HG03060 (cell line): Measurements from ENCODE around the gene PSME4.
A peak's percentile ranks its signal among the peaks of the same experiment; 100 is the strongest.
"Not testable (repeated sequence)": the region's sequence is repeated elsewhere in the genome, so short reads cannot be mapped to it uniquely, and the experiment has no call there.

Experiments
- ATAC-seq: cut with Tn5 transposase; IDR thresholded peaks from one replicate; pipeline ENCODE4 v1.9.1; 2021; ENCODE audit warnings: low read depth, moderate number of reproducible peaks; ENCODE audit not compliant: unreplicated experiment

Gene PSME4

DNA sequence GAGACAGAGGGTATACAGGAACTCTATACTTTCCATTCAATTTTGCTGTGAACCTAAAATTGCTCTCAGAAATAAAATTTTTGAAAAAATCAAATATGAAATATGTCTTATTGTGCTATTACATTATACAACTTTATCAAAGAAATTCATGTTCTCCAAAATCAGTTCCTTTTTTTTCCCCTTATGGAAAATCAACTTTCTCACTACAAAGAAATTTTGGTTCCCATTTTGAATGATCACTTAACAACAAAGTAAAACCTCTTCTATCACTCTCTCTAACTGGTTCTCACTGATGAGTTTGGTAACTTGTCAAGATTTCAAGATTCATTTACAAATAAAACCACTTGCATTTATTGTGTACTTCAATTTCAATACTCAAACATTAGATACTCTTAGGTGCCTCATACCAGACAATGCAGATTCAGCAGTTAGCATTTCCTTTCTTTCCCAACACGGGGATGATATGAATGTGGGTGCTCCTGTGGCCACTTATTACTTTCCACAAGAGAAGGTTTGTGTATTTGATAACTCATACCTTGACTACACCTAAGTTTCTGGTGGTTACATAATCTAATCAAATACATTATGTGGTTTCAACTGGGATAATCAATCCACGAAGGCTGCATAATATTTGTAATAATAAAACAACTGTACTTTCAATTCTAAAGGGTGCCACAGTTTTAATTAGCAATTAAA lies 6.4 kb downstream of the PSME4 start:
- no peak for ATAC-seq

DNA sequence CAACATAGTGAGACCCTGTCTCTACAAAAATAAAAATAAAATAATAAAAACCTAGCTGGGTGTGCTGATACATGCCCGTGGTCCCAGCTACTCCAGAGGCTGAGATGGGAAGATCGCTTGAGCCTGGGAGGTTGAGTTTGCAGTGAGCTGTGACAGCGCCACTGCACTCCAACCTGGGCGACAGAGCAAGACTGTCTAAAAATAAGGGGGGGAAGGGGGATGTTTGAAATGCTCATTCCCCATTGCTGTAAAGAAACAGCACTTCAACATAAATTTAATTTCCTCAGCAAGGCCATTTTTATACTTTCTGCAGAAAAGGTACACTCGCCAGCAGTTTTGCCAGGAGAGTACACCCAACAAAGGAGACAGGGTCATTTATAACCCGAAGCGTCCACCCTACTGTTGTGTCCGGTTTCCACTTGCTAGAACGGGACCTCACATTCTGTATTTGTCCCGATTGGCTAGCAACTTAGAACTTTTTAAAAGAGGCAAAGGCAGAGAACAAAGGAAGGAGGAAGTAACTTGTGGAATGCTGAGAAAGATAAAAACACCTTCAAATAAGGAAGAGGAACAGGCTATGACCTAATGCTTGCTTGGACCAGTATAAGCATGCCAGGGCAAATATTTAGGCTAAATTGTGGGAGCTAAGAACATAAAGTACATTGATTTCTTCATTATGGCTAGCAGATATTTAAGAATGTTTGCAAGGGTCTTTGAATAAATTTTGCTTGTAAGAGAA lies 9.1 kb downstream of the PSME4 start:
- ATAC-seq, result not testable (repeated sequence)

DNA sequence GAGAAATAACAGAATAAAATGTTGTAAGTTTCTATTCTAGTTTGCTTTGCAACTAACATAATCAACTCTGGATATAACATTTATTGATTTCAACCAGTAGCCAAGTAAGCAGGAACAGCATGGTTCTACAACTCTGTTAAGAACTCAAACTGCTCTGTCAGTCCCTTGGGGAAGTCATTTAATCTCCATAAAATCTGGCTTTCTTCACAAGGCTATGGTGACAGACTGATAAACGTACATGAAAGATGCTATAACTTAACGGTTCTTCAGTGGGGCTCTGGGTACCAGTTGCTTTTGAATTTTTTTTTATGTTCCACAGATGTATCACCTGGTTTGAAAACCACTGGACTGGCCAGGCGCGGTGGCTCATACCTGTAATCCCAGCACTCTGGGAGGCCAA lies 10.3 kb downstream of the PSME4 start:
- no peak for ATAC-seq

DNA sequence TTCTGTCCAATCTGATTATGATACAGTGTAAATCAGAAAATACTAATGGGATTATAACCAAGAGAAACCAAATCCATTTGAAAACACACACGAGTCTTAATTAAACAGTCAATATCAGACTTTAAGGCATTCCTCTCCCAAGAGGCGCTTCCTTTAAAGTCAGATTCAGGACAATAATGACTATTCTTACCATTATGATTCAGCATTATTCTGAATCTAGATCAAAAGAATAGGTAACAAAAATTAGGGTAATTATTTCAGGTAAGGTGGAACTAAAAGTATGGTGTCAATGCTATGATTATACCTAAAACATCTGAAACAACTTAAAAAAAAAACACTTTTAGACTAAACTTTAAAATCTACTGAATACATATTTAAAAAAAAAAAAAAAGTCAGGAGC lies 12.3 kb downstream of the PSME4 start:
- ATAC-seq, result no peak

DNA sequence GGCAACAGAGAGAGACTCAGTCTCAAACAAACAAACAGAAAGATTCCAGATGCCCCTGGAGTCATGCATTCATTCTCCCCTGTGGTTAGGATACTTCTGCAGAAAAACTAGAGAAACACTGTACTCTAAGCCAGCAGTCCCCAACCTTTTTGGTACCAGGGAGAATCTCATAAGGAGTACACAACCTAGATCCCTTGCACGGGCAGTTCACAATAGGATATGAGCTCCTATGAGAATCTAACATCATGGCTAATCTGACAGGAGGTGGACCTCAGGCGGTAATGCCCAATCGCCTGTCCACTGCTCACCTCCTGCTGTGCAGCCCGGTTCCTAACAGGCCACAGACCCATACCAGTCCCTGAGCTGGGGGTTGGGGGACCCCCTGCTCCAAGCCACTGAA lies 18.3 kb downstream of the PSME4 start:
- no peak for ATAC-seq

DNA sequence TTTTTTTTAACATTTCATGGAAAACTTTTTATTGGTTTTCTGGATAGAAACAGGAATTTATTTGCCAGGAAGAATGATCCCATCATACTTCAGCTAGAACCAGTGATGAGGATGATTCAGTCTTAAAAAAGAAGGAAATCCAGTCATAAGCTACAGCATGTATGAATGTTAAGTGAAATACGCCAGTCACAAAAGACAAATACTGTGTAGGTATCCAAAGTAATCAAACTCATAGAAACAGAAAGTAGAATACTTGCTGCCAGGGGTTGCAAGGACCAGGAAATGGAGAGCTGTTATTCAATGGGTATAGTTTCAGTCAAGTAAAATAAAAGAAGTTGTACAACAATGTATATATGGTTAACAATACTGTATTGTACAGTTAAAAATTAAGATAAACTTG lies 21.3 kb downstream of the PSME4 start:
- no peak for ATAC-seq

DNA sequence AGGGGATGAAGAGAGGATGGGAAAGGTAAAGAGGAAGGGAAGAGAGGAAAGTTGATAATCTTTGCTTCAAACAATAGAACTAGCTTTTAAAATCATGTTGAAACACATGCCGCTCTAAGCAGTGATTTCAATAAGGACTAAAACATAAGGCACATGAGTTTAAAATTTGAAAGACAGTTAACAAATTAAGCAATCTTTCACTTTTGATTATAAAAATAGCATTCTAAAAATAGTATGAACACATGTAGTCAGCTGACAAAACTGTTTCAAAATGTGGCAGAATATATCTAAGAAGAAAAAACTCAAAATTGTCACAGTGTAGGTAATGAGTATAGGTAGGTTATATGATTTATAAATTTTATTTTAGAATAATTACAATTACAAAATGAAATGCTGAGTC lies 25.3 kb downstream of the PSME4 start:
- ATAC-seq, result no peak

DNA sequence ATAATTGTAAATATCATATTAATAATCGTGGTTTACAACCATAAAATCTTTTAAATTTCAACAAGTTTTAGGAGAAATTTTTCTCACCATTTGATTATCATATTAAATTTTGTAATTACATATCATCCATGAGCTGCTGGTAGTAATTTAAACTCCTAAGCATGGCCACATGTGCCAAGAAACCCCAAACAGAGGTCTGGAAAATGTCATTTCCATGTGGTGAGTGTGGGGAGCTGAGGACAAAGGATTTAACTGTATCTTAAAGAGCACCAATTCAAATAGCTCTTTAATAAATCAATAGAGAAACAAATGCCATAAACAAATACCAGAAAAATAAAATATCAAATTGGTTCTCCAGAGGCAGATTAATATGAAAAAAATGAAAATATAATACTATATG lies 26.3 kb downstream of the PSME4 start:
- no peak for ATAC-seq

DNA sequence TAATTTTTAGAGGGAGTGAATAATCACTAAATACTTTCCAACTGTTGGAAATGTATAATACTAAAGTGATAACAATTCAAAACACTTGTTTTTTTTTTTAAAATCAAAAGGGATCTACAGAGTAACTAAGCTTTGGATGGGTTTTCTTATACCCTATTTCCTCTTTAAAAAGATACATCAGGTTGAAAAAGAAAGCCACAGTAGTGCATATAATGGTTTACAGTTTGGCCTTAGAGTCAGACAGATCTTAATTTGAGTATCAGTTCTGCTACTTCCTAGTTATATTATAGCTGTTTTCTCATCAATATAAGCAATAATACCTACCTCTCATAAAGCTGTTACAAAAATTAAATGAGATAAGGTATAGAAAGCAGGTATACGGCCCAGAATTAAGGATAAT lies 28.5 kb downstream of the PSME4 start:
- no peak for ATAC-seq

DNA sequence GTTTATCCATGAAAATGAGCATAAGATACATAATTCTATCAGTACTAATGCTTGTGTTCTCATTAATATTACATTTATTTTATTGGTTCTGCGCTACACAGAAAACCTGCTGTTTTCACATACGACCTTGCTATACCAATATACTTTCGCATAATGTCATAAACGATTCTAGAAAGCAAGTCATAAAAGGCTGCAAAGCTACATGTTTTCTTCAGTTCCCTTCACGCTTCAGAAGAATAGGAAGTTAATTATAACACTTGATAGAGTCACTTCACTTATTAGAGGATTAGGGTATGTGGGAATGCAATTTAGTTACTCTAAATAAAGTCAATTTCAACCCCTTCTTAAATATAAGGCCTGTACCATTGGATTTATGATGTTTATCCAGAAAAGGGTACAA lies 29.0 kb downstream of the PSME4 start:
- no peak for ATAC-seq

DNA sequence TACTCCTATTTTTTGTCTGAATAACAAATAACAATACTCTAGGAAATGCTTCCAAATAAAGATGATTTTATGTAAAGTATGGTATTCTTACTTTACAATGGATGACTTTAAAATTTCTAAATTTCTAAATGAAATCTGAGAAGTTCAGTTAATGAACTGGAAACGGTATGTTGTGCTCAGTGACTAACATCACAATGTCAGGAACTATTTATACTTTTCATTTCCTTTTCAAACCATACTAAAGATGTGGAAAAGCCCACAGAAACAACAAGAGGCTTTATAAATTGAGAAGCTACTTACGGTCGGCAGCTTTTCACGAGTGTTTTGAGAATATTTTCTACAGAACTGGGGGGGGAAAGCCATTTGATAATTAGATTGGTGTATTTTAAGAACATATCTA lies 31.1 kb downstream of the PSME4 start:
- no peak for ATAC-seq

DNA sequence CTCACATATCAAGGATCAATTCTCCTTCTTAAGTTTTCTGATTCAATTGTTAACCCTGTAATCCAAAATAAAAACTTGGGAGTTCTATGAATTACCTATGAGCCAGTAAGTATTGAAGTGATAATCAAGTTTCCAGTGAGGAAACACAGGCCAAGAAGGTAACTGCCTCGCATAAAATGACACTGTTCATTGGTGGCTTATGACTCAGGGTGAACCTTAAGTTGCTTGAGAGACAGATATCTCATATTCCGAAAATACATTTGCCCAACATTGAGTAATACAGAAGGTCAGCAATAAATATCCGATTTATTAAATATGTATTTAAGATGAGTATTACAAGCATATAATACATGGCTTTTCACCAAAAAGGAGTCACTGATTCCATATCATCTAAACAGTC lies 31.9 kb downstream of the PSME4 start:
- no peak for ATAC-seq

DNA sequence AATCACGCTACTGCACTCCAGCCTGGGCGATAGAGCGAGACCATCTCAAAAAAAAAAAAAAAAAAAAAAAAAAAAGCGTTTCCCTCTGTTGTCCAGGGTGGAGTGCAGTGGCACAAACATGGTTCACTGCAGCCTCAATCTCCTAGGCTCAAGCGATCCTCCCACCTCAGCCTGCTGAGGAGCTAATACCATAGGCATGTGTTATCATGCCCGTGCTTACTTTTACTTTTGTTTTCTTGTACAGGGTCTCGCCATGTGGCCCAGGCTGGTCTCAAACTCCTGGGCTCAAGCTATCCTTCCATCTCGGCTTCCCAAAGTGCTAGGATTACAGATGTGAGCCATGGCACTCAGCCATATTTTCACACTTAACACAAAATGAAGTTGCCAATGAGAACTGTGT lies 37.5 kb downstream of the PSME4 start:
- no peak for ATAC-seq

DNA sequence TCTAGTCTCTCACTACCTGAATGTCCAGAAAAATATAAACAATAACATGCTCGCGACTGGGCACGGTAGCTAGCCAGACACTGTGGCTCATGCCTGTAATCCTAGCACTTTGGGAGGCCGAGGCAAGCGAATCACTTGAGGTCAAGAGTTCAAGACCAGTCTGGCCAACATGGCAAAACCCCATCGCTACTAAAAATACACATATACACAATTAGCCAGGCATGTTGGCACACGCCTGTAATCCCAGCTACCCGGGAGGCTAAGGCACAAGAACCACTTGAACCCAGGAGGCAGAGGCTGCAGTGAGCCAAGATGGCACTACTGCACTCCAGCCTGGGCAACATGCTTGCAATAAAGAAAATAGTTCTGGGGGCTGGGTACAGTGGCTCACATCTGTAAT lies 44.5 kb downstream of the PSME4 start:
- not testable (repeated sequence) for ATAC-seq

DNA sequence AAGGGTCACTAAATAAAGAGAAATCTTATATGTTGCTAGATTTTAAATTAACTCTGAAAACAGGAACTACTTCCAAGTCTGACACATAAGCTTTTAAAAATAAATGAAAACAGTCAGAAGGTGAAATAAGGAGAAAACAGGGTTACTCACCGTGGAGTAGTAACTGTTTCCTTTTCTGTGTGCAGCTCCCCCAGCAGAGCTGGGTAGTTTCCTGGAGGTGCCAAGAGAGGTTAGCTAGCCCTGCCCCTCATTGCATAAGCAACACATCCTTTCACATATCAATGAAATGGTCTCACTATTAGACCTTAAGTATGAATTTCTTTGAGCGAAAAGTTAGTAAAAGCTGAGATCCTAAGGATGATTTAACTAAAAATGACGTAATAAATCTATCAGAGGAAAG lies 57.1 kb downstream of the PSME4 start:
- ATAC-seq, result peak; percentile 83

DNA sequence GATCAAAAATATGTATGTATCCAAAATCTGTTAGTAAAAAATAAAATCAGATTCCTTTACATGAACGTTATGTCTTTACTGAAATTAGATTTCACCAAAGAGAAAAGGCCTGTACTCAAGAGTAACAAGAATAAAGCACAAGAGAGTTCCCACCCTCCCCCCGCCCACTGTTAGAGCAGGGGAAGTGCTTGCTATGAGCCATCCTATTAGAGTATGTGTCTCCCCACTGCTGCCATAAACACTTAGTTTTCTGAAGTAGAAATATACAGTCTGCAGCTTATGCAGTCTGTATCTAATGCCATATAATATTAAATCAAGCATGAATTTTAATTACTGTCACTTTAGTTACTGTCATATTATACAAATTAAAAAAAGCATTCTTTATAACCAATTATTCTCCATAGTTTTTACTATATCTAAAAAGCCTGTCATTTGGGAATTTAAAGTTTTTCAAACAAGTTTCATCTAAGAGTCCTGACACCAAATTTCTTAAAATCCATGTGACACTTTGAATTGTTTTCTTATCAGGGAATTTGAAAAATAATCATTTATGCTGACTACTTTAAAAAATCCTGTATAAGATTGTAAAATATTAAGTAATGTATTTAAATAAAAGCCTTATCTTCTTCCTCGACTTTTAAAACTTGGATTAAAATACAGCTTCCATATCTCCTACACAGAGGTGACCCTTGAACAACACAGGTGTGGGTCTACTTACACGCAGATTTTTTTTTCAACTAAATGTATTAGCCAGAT lies 59.2 kb downstream of the PSME4 start:
- no peak for ATAC-seq

DNA sequence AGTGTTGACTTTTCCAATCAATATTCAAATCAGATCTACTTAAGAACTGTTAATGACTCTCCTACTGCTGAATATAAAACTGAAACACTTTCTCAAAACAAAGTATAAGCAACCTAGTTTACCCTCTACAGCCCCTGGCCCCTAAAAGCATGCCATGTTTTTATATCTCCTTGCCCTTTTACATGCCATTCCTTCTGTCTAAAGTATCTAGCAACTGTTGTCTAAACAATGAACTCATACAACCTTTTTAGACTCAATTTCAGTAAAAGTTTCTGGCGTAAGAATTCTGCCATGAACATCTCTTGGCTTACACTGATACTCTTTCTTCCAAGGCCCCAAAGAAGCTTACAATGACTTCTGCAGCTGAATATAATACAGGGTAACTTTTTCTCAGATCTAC lies 63.2 kb downstream of the PSME4 start:
- no peak for ATAC-seq

DNA sequence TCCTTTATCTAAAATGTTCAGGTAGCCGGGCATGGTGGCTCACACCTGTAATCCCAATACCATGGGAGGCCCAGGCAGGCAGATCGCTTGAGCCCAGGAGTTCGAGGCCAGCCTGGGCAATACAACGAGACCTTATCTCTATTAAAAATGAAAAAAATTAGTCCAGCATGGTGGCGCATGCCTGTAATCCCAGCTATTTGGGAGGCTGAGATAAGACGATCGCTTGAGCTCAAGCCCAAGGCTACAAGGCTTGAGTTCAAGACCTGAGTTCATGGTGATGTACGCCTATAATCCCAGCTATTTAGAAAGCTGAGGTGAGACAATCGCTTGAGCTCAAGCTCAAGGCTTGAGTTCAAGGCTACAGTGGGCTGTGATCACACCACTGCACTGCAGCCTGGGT lies 65.4 kb downstream of the PSME4 start:
- no peak for ATAC-seq

DNA sequence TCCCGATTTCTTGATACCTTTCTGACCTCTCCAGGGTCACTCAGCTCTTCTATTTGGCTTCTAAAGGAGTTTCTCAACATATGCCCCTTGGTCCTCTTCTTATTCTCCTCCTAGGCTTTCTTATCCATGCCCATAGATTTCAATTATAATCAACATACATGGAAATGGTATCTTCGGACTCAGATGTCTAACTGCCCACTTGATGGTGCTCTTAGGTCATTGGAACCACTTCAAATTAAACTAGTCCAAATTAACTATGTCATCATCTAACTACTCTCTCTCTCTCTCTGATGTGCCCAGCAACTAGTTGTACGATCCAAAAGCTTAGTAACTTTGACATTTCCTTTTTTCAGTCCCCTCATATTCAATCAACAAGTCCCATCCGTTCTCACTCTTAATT lies 67.8 kb downstream of the PSME4 start:
- no peak for ATAC-seq

DNA sequence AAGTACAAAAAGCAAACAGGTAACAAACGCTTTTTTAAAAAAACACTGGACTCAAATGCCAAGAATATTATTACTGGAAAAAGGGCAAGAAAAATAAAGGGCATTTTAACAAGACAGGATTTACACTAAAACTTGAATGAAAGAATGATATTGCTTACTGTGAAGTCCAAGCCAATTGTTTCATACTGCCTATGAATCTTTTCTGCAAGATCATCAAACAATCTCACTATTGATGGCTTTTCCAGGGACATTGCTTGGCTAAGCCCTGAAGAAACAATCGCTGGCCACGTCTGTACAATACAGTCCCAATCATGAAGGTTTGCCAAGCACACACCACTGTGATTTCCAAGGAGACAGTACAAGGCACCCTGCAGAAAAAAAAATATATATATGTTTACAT lies 69.6 kb downstream of the PSME4 start:
- ATAC-seq, result no peak

DNA sequence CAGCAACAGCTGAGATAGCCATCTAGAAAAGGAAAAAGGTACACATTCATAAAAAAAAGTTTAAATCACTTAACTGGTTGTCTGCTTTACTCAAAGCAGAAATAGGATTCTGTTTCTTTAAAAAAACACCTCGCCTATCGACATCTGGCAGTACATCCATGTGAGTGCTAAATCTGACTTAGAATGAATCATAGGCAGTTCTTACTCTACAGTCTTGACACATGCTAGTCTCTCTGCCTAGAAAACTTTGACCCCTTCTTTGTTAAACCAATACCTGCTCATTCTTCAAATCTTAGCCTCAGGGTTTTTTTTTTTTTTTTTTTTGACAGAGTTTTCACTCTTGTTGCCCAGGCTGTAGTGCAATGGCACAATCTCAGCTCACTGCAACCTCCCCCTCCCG lies 73.9 kb downstream of the PSME4 start:
- ATAC-seq, result no peak
